GM18867 (cell line): ENCODE measurements around the gene NTRK3.

ENCODE experiments used
- ATAC-seq: cut with Tn5 transposase; IDR thresholded peaks from one replicate; pipeline ENCODE4 v1.9.1; 2021; ENCODE audit warnings: mild to moderate bottlenecking, moderate library complexity; ENCODE audit not compliant: unreplicated experiment

Gene NTRK3

DNA sequence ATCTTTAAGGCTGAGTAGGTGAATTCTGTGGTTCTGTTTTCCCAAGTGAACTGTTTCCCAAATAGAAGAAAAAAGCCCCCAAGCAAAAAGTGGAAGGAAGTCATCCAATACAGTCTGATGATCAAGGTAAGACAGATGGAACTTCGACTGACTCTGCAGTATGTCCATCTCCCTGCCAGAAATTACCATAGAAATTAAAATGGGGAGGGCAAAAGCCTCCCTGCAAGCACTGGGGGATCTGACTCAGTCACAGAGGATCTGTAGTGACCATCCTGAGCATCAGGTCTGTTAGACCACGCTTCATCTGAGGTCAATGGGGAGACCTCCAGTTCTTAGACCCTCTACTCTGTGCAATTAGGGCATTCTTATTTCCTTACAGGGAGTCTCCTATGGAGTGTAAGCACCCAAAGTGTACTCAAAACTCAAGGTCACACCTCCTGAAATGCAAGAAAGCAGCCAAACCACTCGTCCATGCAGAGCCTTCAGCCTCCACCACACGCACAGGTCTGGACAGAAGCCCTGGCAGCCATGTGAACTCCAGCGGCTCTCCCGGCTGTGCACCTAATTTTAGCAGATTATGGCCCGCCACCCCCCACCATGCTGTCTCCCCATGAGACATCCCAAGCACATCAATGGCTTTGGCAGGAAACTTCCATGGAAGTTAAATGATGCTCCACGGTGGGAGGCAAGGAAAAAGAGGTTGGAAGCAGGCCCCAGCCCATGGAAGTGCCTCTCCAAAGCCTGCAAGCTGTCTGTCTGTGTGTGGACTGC lies 348.7 kb downstream of the NTRK3 start:
- ATAC-seq = no peak

- ATAC-seq = no peak
Observed at GRCh38 chr15:87906444-87906843, 350.1 kb downstream of the NTRK3 start.

GRCh38 chr15:87902772-87903426 lies 353.6 kb downstream of the NTRK3 start:
- no peak for ATAC-seq

- no peak for ATAC-seq
Observed at GRCh38 chr15:87901926-87902690, 354.4 kb downstream of the NTRK3 start.

DNA sequence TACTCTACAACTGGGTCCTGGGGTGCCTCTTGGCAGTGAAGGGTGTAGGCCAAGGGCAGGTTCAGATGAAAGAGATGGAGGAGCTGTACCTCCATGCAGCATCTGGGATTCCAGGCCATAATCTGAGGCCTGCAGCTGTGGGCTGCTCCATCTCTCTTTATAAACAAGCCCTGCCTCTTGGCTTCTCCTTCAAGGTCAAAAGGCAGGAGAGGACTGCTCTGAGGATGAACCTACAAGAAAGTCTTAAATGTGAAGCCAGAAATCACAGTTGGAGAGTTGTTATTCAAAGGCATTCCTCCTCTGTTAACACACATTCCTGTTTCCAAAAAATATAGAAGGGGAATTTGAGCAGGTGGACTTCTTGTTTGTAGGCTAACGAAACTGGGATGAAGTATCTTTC lies 355.5 kb downstream of the NTRK3 start:
- no peak for ATAC-seq

DNA sequence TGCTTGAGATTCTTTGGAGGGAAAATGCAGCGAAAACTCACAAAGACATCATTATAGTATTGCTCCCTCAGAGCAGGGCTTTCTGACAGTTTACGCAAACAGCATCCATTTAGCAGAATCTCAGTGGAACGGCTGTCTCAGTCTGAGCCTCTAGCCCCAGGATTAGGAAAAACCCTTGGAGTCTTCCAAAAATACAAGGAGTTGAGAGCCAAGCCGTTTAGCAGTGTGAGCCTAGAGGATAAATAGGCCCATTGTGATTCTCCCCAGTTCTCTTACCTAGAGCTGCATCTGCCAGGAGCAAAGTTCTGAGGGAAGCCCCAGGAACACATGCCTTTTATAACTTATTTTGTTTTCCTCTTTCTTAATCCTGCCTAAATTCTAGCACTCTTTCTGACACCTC lies 359.6 kb downstream of the NTRK3 start:
- ATAC-seq = no peak

GRCh38 chr15:87887177-87887576 lies 369.4 kb downstream of the NTRK3 start:
- no peak for ATAC-seq

DNA sequence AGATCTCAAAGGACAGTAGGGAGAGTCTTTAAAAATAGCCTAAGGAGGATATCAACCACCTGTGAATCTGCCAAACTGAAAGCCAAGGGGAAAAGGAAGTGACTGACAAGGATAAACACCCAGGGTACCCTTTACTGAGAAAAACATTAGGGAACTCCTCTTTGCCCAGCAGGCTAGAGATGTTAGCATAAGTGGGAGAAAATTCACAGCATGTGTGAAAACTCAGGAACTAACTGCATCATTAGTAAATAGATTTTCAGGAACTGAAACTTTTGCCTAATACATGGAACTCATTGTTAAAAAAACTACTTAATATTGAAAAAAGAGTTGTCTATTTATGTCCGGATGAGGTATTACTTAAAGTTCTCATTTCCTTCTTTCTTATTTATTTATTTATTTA lies 375.5 kb downstream of the NTRK3 start:
- no peak for ATAC-seq

GRCh38 chr15:87877822-87878542 lies 378.6 kb downstream of the NTRK3 start:
- ATAC-seq = no peak

- no peak for ATAC-seq
Observed at GRCh38 chr15:87877114-87877810, 379.3 kb downstream of the NTRK3 start.

DNA sequence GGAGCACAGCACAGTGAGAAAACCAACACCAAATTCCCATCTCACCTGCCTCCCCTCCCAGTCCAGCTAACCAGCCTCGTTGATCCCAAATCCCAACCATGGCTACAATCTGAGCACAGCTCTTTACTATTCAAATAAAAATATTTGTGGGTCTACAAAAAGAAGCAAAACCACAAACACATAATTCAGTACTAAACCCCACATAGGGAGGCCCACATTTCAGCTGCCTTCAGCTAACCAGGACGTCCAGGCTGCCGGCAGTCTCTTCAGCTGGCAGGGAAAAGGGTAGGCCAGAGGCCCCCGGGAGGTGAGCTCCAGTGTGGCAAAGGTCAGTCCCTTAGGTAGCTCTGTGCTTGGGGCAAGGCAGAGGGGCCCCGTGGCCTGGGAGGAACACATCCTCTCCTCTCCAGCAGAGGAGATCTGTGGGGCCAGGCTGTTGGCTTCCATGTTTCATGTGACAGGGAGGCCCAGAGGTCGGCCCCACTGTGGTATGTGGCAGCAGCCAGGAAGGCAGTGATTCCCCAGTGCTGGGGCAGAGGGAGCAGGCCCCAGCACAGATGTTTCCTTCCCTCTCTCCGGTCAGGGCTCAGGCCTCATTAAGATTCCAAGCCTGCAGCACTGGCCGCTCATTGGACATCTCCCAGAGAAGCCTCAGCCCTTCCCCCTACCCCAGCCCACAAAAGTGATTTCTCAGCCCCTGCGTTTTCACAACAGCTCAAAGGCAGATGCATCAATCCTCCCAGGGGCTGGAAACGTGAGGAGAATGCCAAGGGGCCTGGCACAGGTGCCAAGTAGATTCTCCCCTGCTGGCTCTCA lies 381.4 kb downstream of the NTRK3 start:
- no peak for ATAC-seq

DNA sequence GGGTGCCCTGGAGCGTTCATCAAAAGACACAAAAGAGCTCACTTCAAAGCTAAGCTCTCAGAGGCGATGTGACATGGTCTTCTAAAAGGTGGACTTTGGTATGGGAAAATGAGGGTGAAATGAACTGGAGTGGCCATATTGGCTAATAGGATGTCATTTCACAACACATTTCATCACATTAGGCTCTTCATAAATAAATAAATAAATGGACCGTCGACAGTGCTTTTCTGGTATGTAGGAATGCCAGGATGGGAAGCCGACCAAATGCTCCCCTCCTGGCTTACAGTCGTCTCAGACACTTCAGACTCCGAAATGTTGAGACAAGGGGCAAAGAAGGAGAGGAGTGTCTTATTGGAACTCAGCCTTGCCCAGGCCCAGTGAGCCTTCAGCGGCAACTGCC lies 383.0 kb downstream of the NTRK3 start:
- no peak for ATAC-seq

GRCh38 chr15:87871731-87872320 lies 384.7 kb downstream of the NTRK3 start:
- no peak for ATAC-seq

GRCh38 chr15:87871258-87871681 lies 385.3 kb downstream of the NTRK3 start:
- no peak for ATAC-seq

DNA sequence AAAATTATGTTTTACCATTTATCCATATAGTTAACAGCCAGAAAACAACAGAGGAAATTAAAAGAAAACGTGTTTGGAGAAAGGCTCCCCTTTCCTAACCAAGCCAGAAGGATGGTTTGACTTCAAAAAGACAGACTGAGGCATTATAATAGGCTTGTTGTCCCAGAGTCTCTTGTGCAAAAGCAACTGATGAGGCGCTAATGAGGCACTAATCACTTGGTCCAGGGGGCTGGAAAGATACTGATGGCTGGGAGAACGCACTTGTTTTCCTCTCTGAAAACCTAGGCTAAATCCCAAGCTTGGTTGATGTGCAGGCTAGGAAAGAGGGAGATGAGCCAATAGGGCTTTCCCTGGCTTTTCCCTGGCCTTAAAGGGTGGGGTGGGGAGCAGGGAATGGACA lies 389.6 kb downstream of the NTRK3 start:
- ATAC-seq = no peak

DNA sequence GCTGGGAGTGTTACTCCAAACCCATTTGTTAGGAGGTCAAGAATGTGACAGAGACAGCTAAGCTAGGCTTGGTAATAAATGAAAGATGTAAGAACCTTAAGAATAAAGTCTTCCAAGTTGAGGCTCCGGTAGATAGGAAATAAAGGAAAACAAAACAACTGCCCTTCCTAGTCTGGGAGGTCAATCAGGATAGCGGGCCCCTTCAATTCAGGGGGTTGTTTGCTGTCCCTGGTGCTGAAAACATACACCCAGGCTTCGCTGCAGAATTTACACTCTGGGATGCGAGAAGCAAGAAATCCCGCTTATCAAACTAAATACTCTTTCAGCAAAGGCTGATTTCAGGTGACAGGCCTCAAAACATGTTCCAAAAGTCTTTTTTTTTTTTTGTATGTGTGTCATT lies 393.4 kb downstream of the NTRK3 start:
- no peak for ATAC-seq

GRCh38 chr15:87860743-87861142 lies 395.8 kb downstream of the NTRK3 start:
- no peak for ATAC-seq

GRCh38 chr15:87858651-87859050 lies 397.9 kb downstream of the NTRK3 start:
- ATAC-seq = no peak

GRCh38 chr15:87851497-87851896 lies 405.0 kb downstream of the NTRK3 start:
- ATAC-seq = no peak
